GM12878 (cell line): ENCODE measurements around the gene CELA3B. TPM values are rescaled to one million over a fixed set of nuclear protein-coding genes. Genes with fewer than 3 reads are reported as not detected.

Experiments
- CBFB ChIP-seq: IDR thresholded peaks from 2 replicates; pipeline ENCODE4 v1.6.1; 2016; ENCODE audit warnings: antibody characterized with exemption, low read depth
- CREB1 ChIP-seq: IDR thresholded peaks from 2 replicates; pipeline ENCODE4 v1.6.1; 2012; ENCODE audit warnings: low read depth, mild to moderate bottlenecking, inconsistent platforms
- CTCF ChIP-seq, 3 experiments: IDR thresholded peaks in 2 of 3; conservative IDR thresholded peaks in 1 of 3; 2 replicates each; pipeline ENCODE4 v1.5.1; 2011; ENCODE audit warnings: low read depth in 3 of 3, low read length in 3 of 3, mild to moderate bottlenecking in 3 of 3, control low read depth in 2 of 3, moderate library complexity in 2 of 3, inconsistent platforms in 1 of 3, mixed read lengths in 1 of 3; ENCODE audit not compliant: control insufficient read depth in 2 of 3, insufficient read depth in 1 of 3; ENCODE audit errors: extremely low read depth in 1 of 3
- ESRRA ChIP-seq: IDR thresholded peaks from 2 replicates; pipeline ENCODE4 v1.6.1; 2012; ENCODE audit warnings: mild to moderate bottlenecking, low read length, improper control_type of control experiment
- ETV6 ChIP-seq, 2 experiments: fragments of 450-650 bp in 1 of 2; IDR thresholded peaks in 1 of 2; conservative IDR thresholded peaks in 1 of 2; 2 replicates each; pipeline ENCODE4 v1.6.1; 2014; ENCODE audit warnings: antibody characterized with exemption in 1 of 2, borderline replicate concordance in 1 of 2, low read depth in 1 of 2, mild to moderate bottlenecking in 1 of 2, moderate library complexity in 1 of 2
- FOXM1 ChIP-seq: IDR thresholded peaks from 2 replicates; pipeline ENCODE4 v1.6.1; 2012; ENCODE audit warnings: low read depth, mild to moderate bottlenecking, inconsistent platforms, low read length, moderate library complexity
- NBN ChIP-seq: fragments of 450-650 bp; IDR thresholded peaks from 2 replicates; pipeline ENCODE4 v1.6.1; 2016
- NKRF ChIP-seq: fragments of 450-650 bp; conservative IDR thresholded peaks from 2 replicates; pipeline ENCODE4 v1.6.1; 2017; ENCODE audit warnings: mild to moderate bottlenecking, moderate library complexity
- PBX3 ChIP-seq: IDR thresholded peaks from 2 replicates; pipeline ENCODE4 v1.6.1; 2011; ENCODE audit warnings: mild to moderate bottlenecking, low read depth, low read length, moderate library complexity; ENCODE audit not compliant: insufficient replicate concordance
- POU2F2 ChIP-seq: IDR thresholded peaks from 3 replicates; pipeline ENCODE4 v1.6.1; 2011; ENCODE audit warnings: low read depth, mild to moderate bottlenecking, low read length, borderline replicate concordance
- RAD21 ChIP-seq: IDR thresholded peaks from 2 replicates; pipeline ENCODE4 v1.6.1; 2011; ENCODE audit warnings: mild to moderate bottlenecking, low read depth, low read length, moderate library complexity; ENCODE audit not compliant: insufficient read depth
- RELB ChIP-seq: fragments of 450-650 bp; IDR thresholded peaks from 2 replicates; pipeline ENCODE4 v1.6.1; 2017; ENCODE audit warnings: low read depth, mild to moderate bottlenecking, moderate library complexity
- RUNX3 ChIP-seq: IDR thresholded peaks from 2 replicates; pipeline ENCODE4 v1.6.1; 2012; ENCODE audit warnings: low read length, inconsistent platforms
- YY1 ChIP-seq: IDR thresholded peaks from 2 replicates; pipeline ENCODE4 v1.6.1; 2011; ENCODE audit warnings: low read depth, mild to moderate bottlenecking, low read length
- ZBTB11 ChIP-seq: fragments of 450-650 bp; formaldehyde crosslinking; IDR thresholded peaks from 2 replicates; pipeline ENCODE4 v1.5.0; 2022; ENCODE audit warnings: mild to moderate bottlenecking, missing genetic modification characterization
- ZNF217 ChIP-seq: fragments of 450-650 bp; IDR thresholded peaks from 2 replicates; pipeline ENCODE4 v1.6.1; 2017; ENCODE audit warnings: antibody characterized with exemption, mild to moderate bottlenecking
- ZNF274 ChIP-seq: IDR thresholded peaks from one replicate; pipeline ENCODE4 v1.8.0; 2011; ENCODE audit not compliant: insufficient read length, insufficient read depth
- ZSCAN29 ChIP-seq: fragments of 450-650 bp; IDR thresholded peaks from 2 replicates; pipeline ENCODE4 v1.6.1; 2017; ENCODE audit warnings: mild to moderate bottlenecking, moderate library complexity
- polyA plus RNA-seq, 11 experiments: library from polyadenylated mRNA; depleted of rRNA in 4 of 11; unstranded in 6 of 11; stranded (reverse) in 5 of 11; fragments of >200 nt; fragmentation: Nextera tagmentation in 4 of 11; fragmentation: Illumina TruSeq in 1 of 11; extraction: Ambion mirVana in 4 of 11; extraction: Trizol in 1 of 11; gene quantifications; 1 replicate in 1 of 11; 2 replicates in 10 of 11; pipeline versions ENCODE4 v1.2.1 to v1.2.3, GENCODE V29; 2011 to 2016; ENCODE audit warnings: inconsistent platforms in 2 of 11, missing spikeins in 2 of 11, low read depth in 1 of 11
- total RNA-seq, 4 experiments: library from RNA; depleted of rRNA in 3 of 4; stranded (reverse); fragments of >200 nt in 3 of 4; fragmentation: Illumina TruSeq in 1 of 4; extraction: Trizol in 1 of 4; gene quantifications; 2 replicates each; pipeline versions ENCODE4 v1.2.1 to v1.2.3, GENCODE V29; 2013 to 2021

CELA3B gene
- total and polyA plus RNA-seq, 10 of the 15 experiments (the other 5 are each of a cell fraction or from before 2014, with no cell fraction given): 4.1 TPM; not detected in 9

GRCh38 chr1:22024485-22025367 is 47.9 kb downstream of the CELA3B start (continued):
- TF ChIP-seq ESRRA (no peak), ZBTB11 (peak; percentile 48; the same call in 1 of the 2 replicates), ZNF274 (no peak), CREB1 (peak; percentile 23; the same call in 1 of the 2 replicates), ZSCAN29 (0 out of 2 replicates have a peak, but pooled peaks have one; percentile 58), CBFB (0 out of 2 replicates have a peak, but pooled peaks have one; percentile 5), ZNF217 (peak; percentile 86), ETV6 (conservative IDR thresholded peaks at IDR 0.05 in 1 of 2, IDR thresholded peaks at IDR 0.05 in 1 of 2; ENCODE audit: borderline replicate concordance in 1 of 2, low read depth in 1 of 2) (peak in 1 of 2 experiments; percentile 8; a peak in 1 of 4 replicates), NKRF (no peak; the same call in none of the 2 replicates), YY1 (0 out of 2 replicates have a peak, but pooled peaks have one; percentile 26), RELB (peak; percentile 85), RAD21 (no peak), POU2F2 (peak; percentile 9; the same call in 1 of the 3 replicates), NBN (peak; percentile 23; the same call in 1 of the 2 replicates), RUNX3 (peak; percentile 31), CTCF (IDR thresholded peaks at IDR 0.05 in 2 of 3, conservative IDR thresholded peaks at IDR 0.05 in 1 of 3; ENCODE audit: control insufficient read depth in 2 of 3, extremely low read depth in 1 of 3, insufficient read depth in 1 of 3, low read depth in 3 of 3, low read length in 3 of 3) (peak in 1 of 3 experiments; percentile 5; a peak in 1 of 6 replicates), FOXM1 (no peak), PBX3 (peak; percentile 91)
